ENCODE measurements around the gene STK4.
A peak's percentile ranks its signal among the peaks of the same experiment; 100 is the strongest.

Gene STK4

GRCh38 chr20:45039475-45039820 lies 73.1 kb downstream of the STK4 start:
- TF ChIP-seq CTCF (IDR thresholded peaks at IDR 0.05; ENCODE audit: insufficient read depth, low read depth, low read length, missing control alignments) = no peak
- no peak overlapping the region for H3K4me3 ChIP-seq (ENCODE audit: low read depth, low read length)
- DNase-seq (ENCODE audit: low read depth) = no peak

- no peak for TF ChIP-seq CTCF (IDR thresholded peaks at IDR 0.05; ENCODE audit: insufficient read depth, low read depth, low read length, missing control alignments)
- H3K4me3 ChIP-seq (ENCODE audit: low read depth, low read length) = no peak overlapping the region
- DNase-seq (ENCODE audit: low read depth) = no peak
These were observed 75.4 kb downstream of the STK4 start for GRCh38 chr20:45041464-45042337.

- TF ChIP-seq CTCF (IDR thresholded peaks at IDR 0.05; ENCODE audit: insufficient read depth, low read depth, low read length, missing control alignments) = no peak
- no peak overlapping the region for H3K4me3 ChIP-seq (ENCODE audit: low read depth, low read length)
- DNase-seq (ENCODE audit: low read depth) = no peak
These were observed 76.7 kb downstream of the STK4 start for GRCh38 chr20:45042978-45043377.

- peak; percentile 77 for TF ChIP-seq CTCF (IDR thresholded peaks at IDR 0.05; ENCODE audit: insufficient read depth, low read depth, low read length, missing control alignments)
- no peak overlapping the region for H3K4me3 ChIP-seq (ENCODE audit: low read depth, low read length)
- peak; percentile 77 for DNase-seq (ENCODE audit: low read depth)
These were observed 77.8 kb downstream of the STK4 start for GRCh38 chr20:45044084-45044573.

GRCh38 chr20:45044601-45045000 lies 78.3 kb downstream of the STK4 start:
- no peak for TF ChIP-seq CTCF (IDR thresholded peaks at IDR 0.05; ENCODE audit: insufficient read depth, low read depth, low read length, missing control alignments)
- no peak for DNase-seq (ENCODE audit: low read depth)
- no peak overlapping the region for H3K4me3 ChIP-seq (ENCODE audit: low read depth, low read length)

GRCh38 chr20:45047581-45048119 lies 81.3 kb downstream of the STK4 start:
- no peak for DNase-seq (ENCODE audit: low read depth)
- TF ChIP-seq CTCF (IDR thresholded peaks at IDR 0.05; ENCODE audit: insufficient read depth, low read depth, low read length, missing control alignments) = no peak
- no peak overlapping the region for H3K4me3 ChIP-seq (ENCODE audit: low read depth, low read length)
